Measurements from ENCODE around the gene ADAM12.

ADAM12 gene, protein sequence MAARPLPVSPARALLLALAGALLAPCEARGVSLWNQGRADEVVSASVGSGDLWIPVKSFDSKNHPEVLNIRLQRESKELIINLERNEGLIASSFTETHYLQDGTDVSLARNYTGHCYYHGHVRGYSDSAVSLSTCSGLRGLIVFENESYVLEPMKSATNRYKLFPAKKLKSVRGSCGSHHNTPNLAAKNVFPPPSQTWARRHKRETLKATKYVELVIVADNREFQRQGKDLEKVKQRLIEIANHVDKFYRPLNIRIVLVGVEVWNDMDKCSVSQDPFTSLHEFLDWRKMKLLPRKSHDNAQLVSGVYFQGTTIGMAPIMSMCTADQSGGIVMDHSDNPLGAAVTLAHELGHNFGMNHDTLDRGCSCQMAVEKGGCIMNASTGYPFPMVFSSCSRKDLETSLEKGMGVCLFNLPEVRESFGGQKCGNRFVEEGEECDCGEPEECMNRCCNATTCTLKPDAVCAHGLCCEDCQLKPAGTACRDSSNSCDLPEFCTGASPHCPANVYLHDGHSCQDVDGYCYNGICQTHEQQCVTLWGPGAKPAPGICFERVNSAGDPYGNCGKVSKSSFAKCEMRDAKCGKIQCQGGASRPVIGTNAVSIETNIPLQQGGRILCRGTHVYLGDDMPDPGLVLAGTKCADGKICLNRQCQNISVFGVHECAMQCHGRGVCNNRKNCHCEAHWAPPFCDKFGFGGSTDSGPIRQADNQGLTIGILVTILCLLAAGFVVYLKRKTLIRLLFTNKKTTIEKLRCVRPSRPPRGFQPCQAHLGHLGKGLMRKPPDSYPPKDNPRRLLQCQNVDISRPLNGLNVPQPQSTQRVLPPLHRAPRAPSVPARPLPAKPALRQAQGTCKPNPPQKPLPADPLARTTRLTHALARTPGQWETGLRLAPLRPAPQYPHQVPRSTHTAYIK

DNA sequence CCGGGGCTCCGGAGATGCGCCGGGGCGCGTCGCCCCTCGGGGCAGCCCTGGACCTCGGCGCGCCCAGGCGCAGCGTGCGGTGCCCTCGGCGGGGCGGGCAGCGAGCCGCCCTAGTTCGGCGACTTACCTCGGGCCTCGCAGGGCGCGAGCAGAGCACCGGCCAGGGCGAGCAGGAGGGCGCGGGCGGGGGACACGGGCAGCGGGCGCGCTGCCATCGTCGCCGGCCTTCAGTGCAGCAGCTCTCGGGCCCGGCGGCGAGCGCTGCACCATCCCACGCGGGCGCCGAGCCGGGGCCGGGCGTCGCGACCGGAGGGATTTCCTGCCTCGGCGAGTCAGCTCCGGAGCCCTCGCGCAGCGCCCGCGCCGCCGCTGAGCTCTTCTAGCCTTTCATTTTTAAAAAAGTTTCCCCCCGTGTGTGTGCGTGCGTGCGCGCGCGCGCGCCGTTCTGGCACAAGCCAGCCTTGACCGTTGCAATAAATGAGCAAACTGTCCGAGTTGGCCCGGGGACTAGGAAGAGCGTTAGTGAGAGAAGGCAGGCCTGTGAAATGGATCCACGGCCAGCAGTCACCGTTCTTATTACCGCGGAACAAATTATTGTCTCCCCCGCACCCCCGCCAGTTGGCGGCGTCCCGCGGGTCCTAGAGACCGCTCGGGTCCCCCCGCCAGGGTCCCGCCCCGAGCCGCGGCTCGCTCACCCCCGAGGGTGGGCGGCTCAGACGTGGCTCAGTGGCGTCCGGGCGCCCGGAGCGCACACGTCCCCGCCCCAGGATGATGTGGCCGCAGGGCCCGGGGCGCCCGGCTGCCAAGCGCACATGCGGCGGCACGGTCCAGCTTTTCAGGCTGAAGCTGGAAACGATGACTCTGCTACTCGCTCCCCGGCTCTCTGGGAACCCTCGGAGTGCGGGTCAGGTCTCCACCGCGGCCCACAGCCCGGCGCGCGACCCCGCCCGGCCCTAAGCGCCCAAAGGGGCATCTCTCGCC, at the start of gene ADAM12:
ADAM12 (minus strand) TSS at position 547 of the 981 bp plus-strand sequence; CDS start at position 215, 332 bp downstream.
- no peaks in the 10 kb centered on the region for H3K36me3 ChIP-seq (replicated peaks; ENCODE audit: low read depth, low read length)
- H3K4me1 ChIP-seq (ENCODE audit: low read length) = no peaks in the 10 kb centered on the region
- no peak within 1 kb of the TSS for H2AFZ ChIP-seq (ENCODE audit: low read depth, low read length)
- no peak within 1 kb of the TSS for H3K9ac ChIP-seq (ENCODE audit: low read length)
- H4K20me1 ChIP-seq (ENCODE audit: insufficient read depth, low read length) = no peaks in the 10 kb centered on the region
- H3K4me3 ChIP-seq (ENCODE audit: low read length) = no peak within 1 kb of the TSS
- no peak within 1 kb of the TSS for H3K4me2 ChIP-seq (ENCODE audit: low read length)
- H3K27ac ChIP-seq (ENCODE audit: low read length) = no peak within 1 kb of the TSS
- TF ChIP-seq, protein P1, sequence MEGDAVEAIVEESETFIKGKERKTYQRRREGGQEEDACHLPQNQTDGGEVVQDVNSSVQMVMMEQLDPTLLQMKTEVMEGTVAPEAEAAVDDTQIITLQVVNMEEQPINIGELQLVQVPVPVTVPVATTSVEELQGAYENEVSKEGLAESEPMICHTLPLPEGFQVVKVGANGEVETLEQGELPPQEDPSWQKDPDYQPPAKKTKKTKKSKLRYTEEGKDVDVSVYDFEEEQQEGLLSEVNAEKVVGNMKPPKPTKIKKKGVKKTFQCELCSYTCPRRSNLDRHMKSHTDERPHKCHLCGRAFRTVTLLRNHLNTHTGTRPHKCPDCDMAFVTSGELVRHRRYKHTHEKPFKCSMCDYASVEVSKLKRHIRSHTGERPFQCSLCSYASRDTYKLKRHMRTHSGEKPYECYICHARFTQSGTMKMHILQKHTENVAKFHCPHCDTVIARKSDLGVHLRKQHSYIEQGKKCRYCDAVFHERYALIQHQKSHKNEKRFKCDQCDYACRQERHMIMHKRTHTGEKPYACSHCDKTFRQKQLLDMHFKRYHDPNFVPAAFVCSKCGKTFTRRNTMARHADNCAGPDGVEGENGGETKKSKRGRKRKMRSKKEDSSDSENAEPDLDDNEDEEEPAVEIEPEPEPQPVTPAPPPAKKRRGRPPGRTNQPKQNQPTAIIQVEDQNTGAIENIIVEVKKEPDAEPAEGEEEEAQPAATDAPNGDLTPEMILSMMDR (IDR thresholded peaks at IDR 0.05; ENCODE audit: low read depth, low read length) = no peak
- no peak for TF ChIP-seq EZH2phosphoT487 (IDR thresholded peaks at IDR 0.05; ENCODE audit: low read depth)
- H3K9me3 ChIP-seq (ENCODE audit: insufficient read depth, low read length) = no peaks in the 10 kb centered on the region
- H3K79me2 ChIP-seq (ENCODE audit: low read length) = no peaks in the 10 kb centered on the region
- no peaks in the 10 kb centered on the region for H3K27me3 ChIP-seq (ENCODE audit: low read depth, low read length)

DNA sequence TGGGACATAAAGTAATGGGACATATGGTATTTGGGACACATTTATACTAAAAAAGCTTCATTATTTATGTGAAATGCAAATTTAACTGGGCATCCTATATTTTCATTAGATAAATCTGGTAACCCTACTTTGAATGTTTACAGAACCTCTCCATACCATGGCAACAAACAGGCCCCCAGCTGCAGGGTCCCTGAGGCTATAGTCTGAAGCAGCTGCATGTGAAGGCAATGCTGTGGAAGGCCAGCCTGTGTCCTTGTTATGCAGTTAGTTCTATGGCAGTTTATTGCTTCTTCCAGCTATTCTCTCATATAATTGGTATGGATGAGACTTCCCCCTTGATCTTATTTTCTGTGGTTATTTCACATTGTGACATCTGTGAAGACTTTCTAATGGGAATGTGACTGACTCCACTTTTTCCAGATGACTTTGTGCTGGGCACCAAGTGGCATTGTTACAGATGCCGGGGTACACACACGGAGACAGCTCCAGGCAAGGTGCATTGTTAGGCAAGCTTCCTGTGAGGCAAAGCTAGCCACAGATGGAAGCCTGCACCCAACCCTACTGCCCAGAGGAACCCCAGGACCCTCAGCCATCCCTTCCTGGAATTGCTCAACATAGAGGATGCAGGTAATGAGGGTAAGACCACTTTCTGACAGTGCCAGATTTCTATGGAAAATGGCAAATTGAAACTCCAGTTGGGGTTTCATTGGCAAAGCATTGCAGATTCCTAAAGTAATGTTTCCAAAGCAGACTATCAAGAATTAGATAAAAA, 49.5 kb upstream of the ADAM12 start:
- H3K4me1 ChIP-seq (ENCODE audit: low read length) = no peaks in the 10 kb centered on the region
- H2AFZ ChIP-seq (ENCODE audit: low read depth, low read length) = no peak overlapping the region
- H3K9ac ChIP-seq (ENCODE audit: low read length) = no peak overlapping the region
- no peaks in the 10 kb centered on the region for H3K27me3 ChIP-seq (ENCODE audit: low read depth, low read length)
- H3K4me3 ChIP-seq (ENCODE audit: low read length) = no peak overlapping the region
- H4K20me1 ChIP-seq (ENCODE audit: insufficient read depth, low read length) = no peaks in the 10 kb centered on the region
- H3K27ac ChIP-seq (ENCODE audit: low read length) = no peak overlapping the region
- no peak for TF ChIP-seq EZH2phosphoT487 (IDR thresholded peaks at IDR 0.05; ENCODE audit: low read depth)
- TF ChIP-seq, protein P1 (IDR thresholded peaks at IDR 0.05; ENCODE audit: low read depth, low read length) = no peak
- no peak overlapping the region for H3K4me2 ChIP-seq (ENCODE audit: low read length)
- no peaks in the 10 kb centered on the region for H3K9me3 ChIP-seq (ENCODE audit: insufficient read depth, low read length)
- H3K79me2 ChIP-seq (ENCODE audit: low read length) = no peaks in the 10 kb centered on the region
- no peaks in the 10 kb centered on the region for H3K36me3 ChIP-seq (replicated peaks; ENCODE audit: low read depth, low read length)

DNA sequence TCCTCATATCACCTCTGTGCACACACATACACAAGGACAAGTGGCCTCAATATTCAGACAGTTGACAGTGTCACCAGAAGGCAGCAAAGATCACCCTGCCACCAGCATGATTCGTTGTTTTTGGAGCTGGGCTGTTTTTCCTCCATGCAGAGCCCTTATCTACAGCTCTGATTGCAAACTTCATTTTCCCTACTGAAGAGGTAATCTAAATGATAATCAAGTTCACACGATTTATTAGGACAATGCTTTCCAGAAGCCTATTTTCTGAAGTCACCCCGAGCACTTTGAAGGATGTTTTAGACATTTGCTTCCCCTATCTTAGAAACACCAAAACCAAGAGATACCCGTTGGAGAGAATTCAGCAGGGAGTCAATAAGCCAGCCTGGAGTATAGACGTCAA, 46.0 kb upstream of the ADAM12 start:
- no peaks in the 10 kb centered on the region for H3K79me2 ChIP-seq (ENCODE audit: low read length)
- no peak overlapping the region for H3K4me2 ChIP-seq (ENCODE audit: low read length)
- TF ChIP-seq, protein P1 (IDR thresholded peaks at IDR 0.05; ENCODE audit: low read depth, low read length) = no peak
- TF ChIP-seq EZH2phosphoT487 (IDR thresholded peaks at IDR 0.05; ENCODE audit: low read depth) = no peak

More for the DNA sequence above, 46.0 kb upstream of the ADAM12 start:
- Histone ChIP-seq H3K27ac (ENCODE audit: low read length) (no peak overlapping the region), H3K36me3 (replicated peaks; ENCODE audit: low read depth, low read length) (no peaks in the 10 kb centered on the region), H3K9me3 (ENCODE audit: insufficient read depth, low read length) (no peaks in the 10 kb centered on the region), H3K9ac (ENCODE audit: low read length) (no peak overlapping the region), H2AFZ (ENCODE audit: low read depth, low read length) (no peak overlapping the region), H3K4me1 (ENCODE audit: low read length) (no peaks in the 10 kb centered on the region), H3K4me3 (ENCODE audit: low read length) (no peak overlapping the region), H4K20me1 (ENCODE audit: insufficient read depth, low read length) (no peaks in the 10 kb centered on the region), H3K27me3 (ENCODE audit: low read depth, low read length) (no peaks in the 10 kb centered on the region)

Measured in OCI-LY3 (cell line).